Heart right ventricle (tissue), 16 donors: ENCODE measurements around the gene CIROP. TPM values are rescaled to one million over a fixed set of nuclear protein-coding genes. Genes with fewer than 3 reads are reported as not detected.

Experiments used
- ATAC-seq, 8 donors: fragments of 200-7000 bp; cut with Tn5 transposase; one replicate each; pipeline ENCODE4 v1.9.1; 2020; ENCODE audit warnings: mild to moderate bottlenecking in 8 of 8, moderate library complexity in 8 of 8, moderate number of reproducible peaks in 1 of 8
- DNase-seq, 2 donors: peaks; one replicate each; pipeline ENCODE4 v3.0.0-alpha.2; 2020
- H3K27ac ChIP-seq, 10 donors: fragments of 200-600 bp; sonication (generic) in 2 of 10; one replicate each; pipeline versions ENCODE4 v1.5.0 to v1.8.0; 2020 to 2022; ENCODE audit warnings: mild to moderate bottlenecking in 3 of 10
- H3K27me3 ChIP-seq, 7 donors: fragments of 200-600 bp; one replicate each; pipeline ENCODE4 v1.8.0; 2021 to 2022; ENCODE audit warnings: mild to moderate bottlenecking in 2 of 7
- H3K36me3 ChIP-seq, 9 donors: fragments of 200-600 bp; sonication (generic) in 1 of 9; one replicate each; pipeline versions ENCODE4 v1.5.0 to v1.8.0; 2020 to 2022; ENCODE audit warnings: mild to moderate bottlenecking in 2 of 9
- H3K4me1 ChIP-seq, 9 donors: fragments of 200-600 bp; sonication (generic) in 1 of 9; one replicate each; pipeline versions ENCODE4 v1.5.0 to v1.8.0; 2020 to 2022; ENCODE audit warnings: mild to moderate bottlenecking in 4 of 9
- H3K4me3 ChIP-seq, 10 donors: fragments of 200-600 bp; sonication (generic) in 2 of 10; one replicate each; pipeline versions ENCODE4 v1.5.0 to v1.8.0; 2020 to 2022; ENCODE audit warnings: mild to moderate bottlenecking in 7 of 10, moderate library complexity in 2 of 10
- H3K9me3 ChIP-seq, 11 donors: fragments of 200-600 bp in 10 of 11; sonication (generic) in 2 of 11; one replicate each; pipeline versions ENCODE4 v1.5.0 to v1.8.0; 2013 to 2022; ENCODE audit warnings: mild to moderate bottlenecking in 2 of 11, control low read depth in 1 of 11, moderate library complexity in 1 of 11
- WGBS, 2 donors: extraction: QIAGEN DNeasy Blood & Tissue Kit; methylation state at CpG; one replicate each; pipeline ENCODE4 v1.1.7; 2013; ENCODE audit warnings: inconsistent platforms in 1 of 2; 5-methylcytosine and 5-hydroxymethylcytosine counted together
- intact Hi-C, 10 donors: fragments of 100-400 bp; cut with DNase I; formaldehyde crosslinking; loops; one replicate each; pipeline versions ENCODE4 v1.11.1 to v1.14.2; 2022
- polyA plus RNA-seq, 2 donors: library from polyadenylated mRNA; stranded (reverse); fragments of 200-250 nt; gene quantifications; one replicate each; pipeline ENCODE4 v1.2.3, GENCODE V29; 2013
- total RNA-seq, 10 donors: library from RNA; stranded (reverse); fragmentation: NEBNext Ultra II Directional in 3 of 10; extraction: Animal tissue kit (Norgen Biotek cat#: 25700) in 3 of 10; gene quantifications; one replicate each; pipeline versions ENCODE4 v1.2.1 to v1.2.4, GENCODE V29; 2021 to 2023
- TF ChIP-seq, protein P1 (sequence below), 9 donors: fragments of 200-600 bp; sonication (generic) in 2 of 9; IDR thresholded peaks; one replicate each; pipeline versions ENCODE4 v1.5.0 to v1.8.0; 2021 to 2022; ENCODE audit warnings: antibody characterized with exemption in 9 of 9, mild to moderate bottlenecking in 5 of 9, moderate library complexity in 1 of 9
- donor health status: Arrhythmogenic right ventricular cardiomyopathy.
- donor health status: ischemic (EF 13 %, LVEDD 7.1; RV severe dilation, severe dysfunction).
- donor health status: healthy with polysubstance abuse.
- donor health status: DM: no; HTN: yes; CAD: no.
- donor health status: DM: no; HTN: no; CAD: no.
- donor health status: ischemic (EF 25% LVEDD 6.9; RV normal size, moderate dysfunction).
- donor health status: ischemic (EF 25% LVEDD 5.7; RV mildly dilated, moderate dysfunction).
- donor health status: healthy.
- donor health status: DM: yes; HTN: yes; CAD: no.
- donor health status: Ischemic cardiomyopathy.
- donor health status: ischemic (EF 35%, LVEDD 5.7; RV mildly dilated, moderate dysfunction).
- donor health status: nonischemic (EF 11% LVEDD 7.7; RV severe dilation, severe dysfunction).
- donor health status: DM: yes; HTN: yes; CAD: no.
- donor health status: PGD.
- donor health status: ischemic (EF 29% LVEDD 5.4; RV normal size, mild dysfunction).
- donor health status: nonischemic (EF 23%, LVEDD 6.1; RV moderate dilation, normal function).

Gene CIROP
- total and polyA plus RNA-seq, 12 donors: not detected

DNA sequence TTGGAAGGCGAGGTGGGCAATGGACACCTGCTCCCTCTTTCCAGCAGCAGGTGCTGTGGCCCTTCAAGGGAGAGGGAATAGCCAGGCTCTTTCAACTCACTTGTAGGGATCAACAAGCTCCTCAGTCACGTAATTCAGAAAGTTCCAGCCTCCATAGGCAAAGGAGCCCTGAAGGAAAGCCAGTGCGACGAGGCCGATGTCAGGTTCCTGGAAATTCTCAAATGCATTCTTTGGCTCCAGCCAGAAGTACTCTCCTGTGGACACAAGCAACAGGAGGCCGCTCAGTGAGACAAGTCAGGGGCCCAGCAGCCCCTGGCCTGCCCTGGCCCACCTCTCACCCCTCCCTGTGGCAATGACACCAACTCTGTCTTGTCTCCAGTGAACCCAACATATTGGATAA, 35.6 kb upstream of the CIROP start:
- ATAC-seq: no peak
- TF ChIP-seq, protein P1, sequence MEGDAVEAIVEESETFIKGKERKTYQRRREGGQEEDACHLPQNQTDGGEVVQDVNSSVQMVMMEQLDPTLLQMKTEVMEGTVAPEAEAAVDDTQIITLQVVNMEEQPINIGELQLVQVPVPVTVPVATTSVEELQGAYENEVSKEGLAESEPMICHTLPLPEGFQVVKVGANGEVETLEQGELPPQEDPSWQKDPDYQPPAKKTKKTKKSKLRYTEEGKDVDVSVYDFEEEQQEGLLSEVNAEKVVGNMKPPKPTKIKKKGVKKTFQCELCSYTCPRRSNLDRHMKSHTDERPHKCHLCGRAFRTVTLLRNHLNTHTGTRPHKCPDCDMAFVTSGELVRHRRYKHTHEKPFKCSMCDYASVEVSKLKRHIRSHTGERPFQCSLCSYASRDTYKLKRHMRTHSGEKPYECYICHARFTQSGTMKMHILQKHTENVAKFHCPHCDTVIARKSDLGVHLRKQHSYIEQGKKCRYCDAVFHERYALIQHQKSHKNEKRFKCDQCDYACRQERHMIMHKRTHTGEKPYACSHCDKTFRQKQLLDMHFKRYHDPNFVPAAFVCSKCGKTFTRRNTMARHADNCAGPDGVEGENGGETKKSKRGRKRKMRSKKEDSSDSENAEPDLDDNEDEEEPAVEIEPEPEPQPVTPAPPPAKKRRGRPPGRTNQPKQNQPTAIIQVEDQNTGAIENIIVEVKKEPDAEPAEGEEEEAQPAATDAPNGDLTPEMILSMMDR (IDR thresholded peaks at IDR 0.05): no peak
- Histone ChIP-seq H3K36me3 (peaks cover 0 to 46% (median 0%) of the 10 kb centered on the region in 9 donors), H3K4me1 (peaks cover 0 to 25% (median 13%) of the 10 kb centered on the region in 9 donors), H3K27ac (no peak overlapping the region), H3K4me3 (no peak overlapping the region), H3K27me3 (no peaks in the 10 kb centered on the region), H3K9me3 (no peaks in the 10 kb centered on the region)
- DNase-seq: no peak
- intact Hi-C loops: no loop called here
- whole genome bisulfite sequencing, 2 donors: 59 to 68% methylated on average over 6 of the region's 6 CpGs

GRCh38 chr14:23139874-23140273, 35.1 kb upstream of the CIROP start:
- Histone ChIP-seq H3K4me3 (no peak overlapping the region), H3K27ac (no peak overlapping the region), H3K4me1 (peaks cover 0 to 25% (median 12%) of the 10 kb centered on the region in 9 donors), H3K27me3 (no peaks in the 10 kb centered on the region), H3K9me3 (no peaks in the 10 kb centered on the region), H3K36me3 (peaks cover 0 to 46% (median 0%) of the 10 kb centered on the region in 9 donors)
- ATAC-seq: no peak
- TF ChIP-seq, protein P1 (IDR thresholded peaks at IDR 0.05): no peak
- intact Hi-C loops: no loop called here
- no peak for DNase-seq
- WGBS, 2 donors: 89 to 97% methylated on average over 2 of the region's 2 CpGs

DNA sequence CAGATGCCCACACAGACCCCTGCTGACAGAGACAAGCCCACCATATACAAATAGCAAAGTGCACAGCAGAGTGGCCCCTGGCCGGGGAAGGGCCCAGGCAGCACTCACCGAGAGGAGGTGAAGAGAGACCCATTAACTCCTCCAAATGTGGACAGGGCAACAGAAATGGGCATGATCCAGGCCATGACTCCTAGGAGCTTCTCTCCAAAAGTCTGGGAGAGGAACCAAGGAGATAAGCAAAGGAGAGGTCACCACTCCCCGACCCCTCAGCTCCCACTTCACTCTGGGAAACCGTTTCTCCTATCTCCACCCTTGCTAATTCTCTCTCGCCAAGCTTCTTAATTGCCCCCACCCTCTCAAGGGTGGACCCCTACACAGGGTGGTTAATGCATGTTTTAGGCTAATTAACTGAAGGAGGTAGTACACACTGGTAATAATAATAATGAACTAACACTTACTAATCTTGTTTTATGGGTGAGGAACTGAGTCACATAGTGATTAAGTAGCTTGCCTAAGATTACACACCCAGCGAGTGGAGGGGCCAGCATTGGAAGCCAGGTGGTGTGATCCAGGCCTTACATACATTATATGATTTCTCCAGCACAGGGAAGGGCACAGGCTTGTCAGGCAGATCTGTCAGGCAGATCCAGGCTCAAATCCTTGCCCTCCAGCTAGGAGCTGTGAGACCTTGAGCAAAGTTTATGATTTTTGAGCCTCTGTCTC, 33.2 kb upstream of the CIROP start:
- ATAC-seq (no peak), DNase-seq (no peak)
- Histone ChIP-seq H3K9me3 (no peaks in the 10 kb centered on the region), H3K4me3 (no peak overlapping the region), H3K4me1 (peaks cover 0 to 19% (median 6%) of the 10 kb centered on the region in 9 donors), H3K27me3 (no peaks in the 10 kb centered on the region), H3K36me3 (peaks cover 0 to 45% (median 0%) of the 10 kb centered on the region in 9 donors), H3K27ac (no peak overlapping the region)
- 61 to 65% methylated on average over 6 of the region's 6 CpGs for WGBS, 2 donors
- TF ChIP-seq, protein P1 (IDR thresholded peaks at IDR 0.05): no peak
- intact Hi-C loops: no loop called here

- ATAC-seq (peak in 5 of 8 donors; percentile 34 to 56 (median 38)), DNase-seq (no peak)
- TF ChIP-seq, protein P1 (IDR thresholded peaks at IDR 0.05): no peak
- Histone ChIP-seq H3K4me3 (no peak overlapping the region), H3K27me3 (no peaks in the 10 kb centered on the region), H3K27ac (no peak overlapping the region), H3K36me3 (peaks cover 0 to 39% (median 0%) of the 10 kb centered on the region in 9 donors), H3K9me3 (no peaks in the 10 kb centered on the region), H3K4me1 (peaks cover 0 to 12% (median 3%) of the 10 kb centered on the region in 9 donors)
- intact Hi-C loops: no loop called here
- 70 to 74% methylated on average over 11 of the region's 11 CpGs for WGBS, 2 donors
Measured at GRCh38 chr14:23137192-23137812, 32.5 kb upstream of the CIROP start.
